ENCODE data around the gene ADAM23. TPM values are rescaled to one million over a fixed set of nuclear protein-coding genes. Genes with fewer than 3 reads are reported as not detected.

Gene ADAM23
- polyA plus RNA-seq, 1 of the 3 experiments (the other 2 are of a cell fraction): 3.7 TPM

GRCh38 chr2:206432193-206433082 is 10.9 kb upstream of the ADAM23 start:
- 16% methylated on average over 6 of the region's 6 CpGs for WGBS (ENCODE audit: low lambda C conversion rate)
- Histone ChIP-seq H3K4me2 (no peak overlapping the region), H3K36me3 (replicated peaks in 1 of 2; ENCODE audit: control insufficient read depth in 1 of 2, insufficient read depth in 2 of 2, low read length in 1 of 2) (no peaks in the 10 kb centered on the region), H3K4me3 (ENCODE audit: low read depth in 2 of 2, low read length in 1 of 2) (no peak overlapping the region), H4K20me1 (ENCODE audit: insufficient read depth) (no peaks in the 10 kb centered on the region), H3K9me3 (no peaks in the 10 kb centered on the region), H3K9ac (no peak overlapping the region), H3K79me2 (ENCODE audit: insufficient read depth) (no peaks in the 10 kb centered on the region), H2AFZ (ENCODE audit: low read depth) (no peak overlapping the region), H3K27me3 (ENCODE audit: insufficient read depth) (no peaks in the 10 kb centered on the region; the same call in 1 of the 2 replicates), H3K27ac (ENCODE audit: low read depth in 2 of 2, low read length in 1 of 2) (no peak overlapping the region; a peak in 1 of 4 replicates), H3K9me2 (no peaks in the 10 kb centered on the region), H3K4me1 (ENCODE audit: control insufficient read depth in 1 of 2, insufficient read depth in 2 of 2, low read depth in 1 of 2, low read length in 1 of 2) (peaks cover 0 to 10% of the 10 kb centered on the region in 2 experiments; a peak in 2 of 4 replicates), H3F3A (replicated peaks; ENCODE audit: insufficient read depth) (no peaks in the 10 kb centered on the region)
- POLR2A ChIA-PET: no interaction called here
- peak; percentile 51 for DNase-seq
- TF ChIP-seq IRF3 (IDR thresholded peaks at IDR 0.05; ENCODE audit: low read depth, low read length): no peak
- TF ChIP-seq RFX5 (IDR thresholded peaks at IDR 0.05; ENCODE audit: low read length): no peak
- peak; percentile 68 for TF ChIP-seq RCOR1 (IDR thresholded peaks at IDR 0.05; ENCODE audit: low read length)
- TF ChIP-seq EP300 (IDR thresholded peaks at IDR 0.05; ENCODE audit: borderline replicate concordance in 1 of 2, low read depth in 1 of 2, low read length in 1 of 2): peak in 1 of 2 experiments; percentile 55; a peak in 1 of 4 replicates
- no peak for TF ChIP-seq GABPA (IDR thresholded peaks at IDR 0.05; ENCODE audit: low read depth)
- TF ChIP-seq TEAD4 (IDR thresholded peaks at IDR 0.05; ENCODE audit: borderline replicate concordance, insufficient read depth): 0 out of 2 replicates have a peak, but pooled peaks have one; percentile 8
- CTCF ChIA-PET: interaction anchor here (0.6 to 3.1 kb wide), 4 partner anchors 10 to 272 kb away, joined by 3 to 8 read pairs (median 5); partner anchors contain the start of gene EEF1B2

- H3K36me3 ChIP-seq (replicated peaks in 1 of 2; ENCODE audit: control insufficient read depth in 1 of 2, insufficient read depth in 2 of 2, low read length in 1 of 2): no peaks in the 10 kb centered on the region
- no peaks in the 10 kb centered on the region for H3K9me2 ChIP-seq
- TF ChIP-seq CHD2 (IDR thresholded peaks at IDR 0.05; ENCODE audit: low read length, partially characterized antibody): peak; percentile 51
- TF ChIP-seq TCF12 (IDR thresholded peaks at IDR 0.05): peak; percentile 13; the same call in 1 of the 2 replicates
- no peak for TF ChIP-seq ELF1 (IDR thresholded peaks at IDR 0.05)
- peak in 1 of 2 experiments; percentile 65; a peak in 1 of 4 replicates for TF ChIP-seq EP300 (IDR thresholded peaks at IDR 0.05; ENCODE audit: borderline replicate concordance in 1 of 2, low read depth in 1 of 2, low read length in 1 of 2)
- TF ChIP-seq YY1 (IDR thresholded peaks at IDR 0.05; ENCODE audit: low read depth): no peak
- TF ChIP-seq RCOR1 (IDR thresholded peaks at IDR 0.05; ENCODE audit: low read length): peak; percentile 77; the same call in 1 of the 2 replicates
- TF ChIP-seq GATA2 (CRISPR knock-in tag; IDR thresholded peaks at IDR 0.05): peak; percentile 80
- ChIA-PET CTCF (interaction anchor here (0.6 to 3.1 kb wide), 4 partner anchors 9 to 273 kb away, joined by 3 to 8 read pairs (median 5); partner anchors contain the start of gene EEF1B2), POLR2A (no interaction called here)
- no peak overlapping the region; a peak in 1 of 4 replicates for H3K27ac ChIP-seq (ENCODE audit: low read depth in 2 of 2, low read length in 1 of 2)
- no peak overlapping the region for H3K4me2 ChIP-seq
- H2AFZ ChIP-seq (ENCODE audit: low read depth): no peak overlapping the region
- no peak overlapping the region for H3K9ac ChIP-seq
- no peaks in the 10 kb centered on the region for H3F3A ChIP-seq (replicated peaks; ENCODE audit: insufficient read depth)
- no peaks in the 10 kb centered on the region for H3K9me3 ChIP-seq
- H3K79me2 ChIP-seq (ENCODE audit: insufficient read depth): no peaks in the 10 kb centered on the region
- H3K4me1 ChIP-seq (ENCODE audit: control insufficient read depth in 1 of 2, insufficient read depth in 2 of 2, low read depth in 1 of 2, low read length in 1 of 2): peaks cover 0 to 10% of the 10 kb centered on the region in 2 experiments; a peak in 2 of 4 replicates
- H4K20me1 ChIP-seq (ENCODE audit: insufficient read depth): no peaks in the 10 kb centered on the region
- H3K4me3 ChIP-seq (ENCODE audit: low read depth in 2 of 2, low read length in 1 of 2): no peak overlapping the region
- DNase-seq: peak; percentile 30
- H3K27me3 ChIP-seq (ENCODE audit: insufficient read depth): no peaks in the 10 kb centered on the region; the same call in 1 of the 2 replicates
Observed at GRCh38 chr2:206433190-206433589, 10.1 kb upstream of the ADAM23 start.

All from SK-N-SH (cell line).